Measurements from ENCODE around the gene PNMT. TPM values are rescaled to one million over a fixed set of nuclear protein-coding genes. Genes with fewer than 3 reads are reported as not detected.

The PNMT gene, protein sequence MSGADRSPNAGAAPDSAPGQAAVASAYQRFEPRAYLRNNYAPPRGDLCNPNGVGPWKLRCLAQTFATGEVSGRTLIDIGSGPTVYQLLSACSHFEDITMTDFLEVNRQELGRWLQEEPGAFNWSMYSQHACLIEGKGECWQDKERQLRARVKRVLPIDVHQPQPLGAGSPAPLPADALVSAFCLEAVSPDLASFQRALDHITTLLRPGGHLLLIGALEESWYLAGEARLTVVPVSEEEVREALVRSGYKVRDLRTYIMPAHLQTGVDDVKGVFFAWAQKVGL
- total RNA-seq (not detected in 2 replicates), polyA plus RNA-seq (not detected in 2 replicates), polyA minus RNA-seq (ENCODE audit: low replicate concordance) (not detected in 2 replicates)
- not detected in 2 replicates for polyA plus RNA-seq (2012)

DNA sequence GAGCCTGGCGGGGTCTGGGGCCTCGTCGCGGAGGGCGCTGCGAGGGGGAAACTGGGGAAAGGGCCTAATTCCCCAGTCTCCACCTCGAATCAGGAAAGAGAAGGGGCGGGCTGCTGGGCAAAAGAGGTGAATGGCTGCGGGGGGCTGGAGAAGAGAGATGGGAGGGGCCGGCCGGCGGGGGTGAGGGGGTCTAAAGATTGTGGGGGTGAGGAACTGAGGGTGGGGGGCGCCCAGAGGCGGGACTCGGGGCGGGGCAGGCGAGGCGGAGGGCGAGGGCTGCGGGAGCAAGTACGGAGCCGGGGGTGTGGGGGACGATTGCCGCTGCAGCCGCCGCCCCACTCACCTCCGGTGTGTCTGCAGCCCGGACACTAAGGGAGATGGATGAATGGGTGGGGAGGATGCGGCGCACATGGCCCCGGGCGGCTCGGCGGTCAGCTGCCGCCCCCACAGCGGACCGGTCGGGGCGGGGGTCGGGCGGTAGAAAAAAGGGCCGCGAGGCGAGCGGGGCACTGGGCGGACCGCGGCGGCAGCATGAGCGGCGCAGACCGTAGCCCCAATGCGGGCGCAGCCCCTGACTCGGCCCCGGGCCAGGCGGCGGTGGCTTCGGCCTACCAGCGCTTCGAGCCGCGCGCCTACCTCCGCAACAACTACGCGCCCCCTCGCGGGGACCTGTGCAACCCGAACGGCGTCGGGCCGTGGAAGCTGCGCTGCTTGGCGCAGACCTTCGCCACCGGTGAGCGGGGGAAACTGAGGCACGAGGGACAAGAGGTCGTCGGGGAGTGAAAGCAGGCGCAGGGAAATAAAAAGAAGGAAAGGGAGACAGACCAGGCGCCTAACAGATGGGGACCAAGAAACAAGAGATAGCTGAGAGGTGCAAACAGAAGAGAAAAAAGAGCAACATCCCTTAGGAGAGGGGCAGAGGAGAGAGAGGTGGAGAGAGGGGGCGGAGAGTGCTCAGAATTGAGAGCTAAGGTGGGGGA, at the start of gene PNMT:
Gene PNMT (plus strand): TSS at position 509 of the 980 bp plus-strand sequence. CDS start 23 bp downstream, at position 532.
- H2AFZ ChIP-seq (ENCODE audit: low read length), result no peak within 1 kb of the TSS
- H3K27ac ChIP-seq (ENCODE audit: insufficient read depth, low read length), result no peak within 1 kb of the TSS
- H3K9ac ChIP-seq (ENCODE audit: insufficient read depth, low read length), result no peak within 1 kb of the TSS
- H4K20me1 ChIP-seq (ENCODE audit: control insufficient read depth, extremely low read depth, insufficient read depth, low read length), result no peaks in the 10 kb centered on the region
- H3K4me2 ChIP-seq (ENCODE audit: extremely low read depth, insufficient read depth, low read length), result peak within 1 kb of the TSS; percentile 64
- H3K27me3 ChIP-seq (ENCODE audit: control insufficient read depth, insufficient read depth, low read length), result peaks cover 38% of the 10 kb centered on the region
- DNase-seq (ENCODE audit: low read depth in 2 of 2), result peak; percentile 52 to 53
- H3K4me3 ChIP-seq (replicated peaks in 1 of 4; ENCODE audit: control extremely low read depth in 1 of 4, insufficient read depth in 1 of 4, low read depth in 3 of 4, low read length in 4 of 4), result peak within 1 kb of the TSS in 1 of 4 experiments; percentile 27
- no peaks in the 10 kb centered on the region for H3K9me3 ChIP-seq (ENCODE audit: control insufficient read depth, insufficient read depth, low read depth, low read length)
- no peaks in the 10 kb centered on the region for H3K36me3 ChIP-seq (ENCODE audit: control insufficient read depth, insufficient read depth, low read length)
- H3K4me1 ChIP-seq (ENCODE audit: control insufficient read depth, extremely low read depth, insufficient read depth, low read length), result peaks cover 2% of the 10 kb centered on the region
- no peaks in the 10 kb centered on the region for H3K79me2 ChIP-seq (ENCODE audit: control insufficient read depth, insufficient read depth, low read length)
- peak; percentile 80 for TF ChIP-seq EZH2 (IDR thresholded peaks at IDR 0.05; ENCODE audit: low read length, missing control alignments)
- TF ChIP-seq, protein P1, sequence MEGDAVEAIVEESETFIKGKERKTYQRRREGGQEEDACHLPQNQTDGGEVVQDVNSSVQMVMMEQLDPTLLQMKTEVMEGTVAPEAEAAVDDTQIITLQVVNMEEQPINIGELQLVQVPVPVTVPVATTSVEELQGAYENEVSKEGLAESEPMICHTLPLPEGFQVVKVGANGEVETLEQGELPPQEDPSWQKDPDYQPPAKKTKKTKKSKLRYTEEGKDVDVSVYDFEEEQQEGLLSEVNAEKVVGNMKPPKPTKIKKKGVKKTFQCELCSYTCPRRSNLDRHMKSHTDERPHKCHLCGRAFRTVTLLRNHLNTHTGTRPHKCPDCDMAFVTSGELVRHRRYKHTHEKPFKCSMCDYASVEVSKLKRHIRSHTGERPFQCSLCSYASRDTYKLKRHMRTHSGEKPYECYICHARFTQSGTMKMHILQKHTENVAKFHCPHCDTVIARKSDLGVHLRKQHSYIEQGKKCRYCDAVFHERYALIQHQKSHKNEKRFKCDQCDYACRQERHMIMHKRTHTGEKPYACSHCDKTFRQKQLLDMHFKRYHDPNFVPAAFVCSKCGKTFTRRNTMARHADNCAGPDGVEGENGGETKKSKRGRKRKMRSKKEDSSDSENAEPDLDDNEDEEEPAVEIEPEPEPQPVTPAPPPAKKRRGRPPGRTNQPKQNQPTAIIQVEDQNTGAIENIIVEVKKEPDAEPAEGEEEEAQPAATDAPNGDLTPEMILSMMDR (conservative IDR thresholded peaks at IDR 0.05 in 1 of 2, IDR thresholded peaks at IDR 0.05 in 1 of 2; ENCODE audit: low read depth in 1 of 2, low read length in 2 of 2), result peak; percentile 47 to 53

DNA sequence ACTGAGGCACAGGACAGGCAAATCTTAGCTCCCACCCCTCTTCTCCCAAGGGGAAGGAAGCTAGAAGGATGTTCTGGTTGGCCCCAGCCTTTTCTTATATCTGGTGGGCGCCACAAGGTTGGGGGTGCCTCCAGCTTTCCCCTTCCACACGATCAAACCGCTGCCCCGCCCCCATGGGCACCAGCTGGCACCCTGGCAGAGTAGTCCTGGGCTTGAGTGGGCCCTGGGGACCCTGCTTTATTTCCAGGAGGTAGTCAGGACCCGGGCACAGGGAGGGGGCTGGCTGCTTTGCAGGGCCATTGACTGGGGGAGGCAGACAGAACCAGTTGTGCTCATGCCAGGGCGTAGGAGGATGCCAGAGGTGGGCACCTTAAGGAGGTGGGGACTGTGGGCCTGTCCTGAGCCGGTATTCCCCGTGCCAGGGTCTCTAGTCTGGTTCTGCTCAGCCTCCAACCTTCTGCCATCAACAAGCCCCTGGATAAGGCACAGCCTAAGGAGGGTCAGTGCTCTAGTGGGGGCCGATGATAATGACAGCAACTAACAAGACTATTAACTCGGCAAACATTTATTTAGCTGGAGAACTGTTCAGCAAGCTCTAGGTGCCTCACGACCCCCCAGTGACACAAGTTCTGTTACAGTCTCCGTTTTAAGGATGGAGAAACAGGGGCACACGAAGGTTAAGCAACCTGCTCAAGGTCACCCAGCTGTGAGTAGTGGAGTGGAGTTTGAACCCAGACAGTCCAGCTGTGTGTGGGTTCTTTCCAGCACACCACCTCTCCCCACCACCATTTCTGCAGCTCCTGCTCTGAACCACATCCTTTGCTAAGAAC, 49.1 kb upstream of the PNMT start:
- no peak overlapping the region for H3K9ac ChIP-seq (ENCODE audit: insufficient read depth, low read length)
- H3K4me3 ChIP-seq (replicated peaks in 1 of 4; ENCODE audit: control extremely low read depth in 1 of 4, insufficient read depth in 1 of 4, low read depth in 3 of 4, low read length in 4 of 4), result no peak overlapping the region
- no peak for DNase-seq (ENCODE audit: low read depth in 2 of 2)
- no peaks in the 10 kb centered on the region for H3K9me3 ChIP-seq (ENCODE audit: control insufficient read depth, insufficient read depth, low read depth, low read length)
- no peaks in the 10 kb centered on the region for H4K20me1 ChIP-seq (ENCODE audit: control insufficient read depth, extremely low read depth, insufficient read depth, low read length)
- H3K79me2 ChIP-seq (ENCODE audit: control insufficient read depth, insufficient read depth, low read length), result no peaks in the 10 kb centered on the region
- no peaks in the 10 kb centered on the region for H3K4me1 ChIP-seq (ENCODE audit: control insufficient read depth, extremely low read depth, insufficient read depth, low read length)
- no peak overlapping the region for H2AFZ ChIP-seq (ENCODE audit: low read length)
- peak overlapping the region; percentile 87 for H3K4me2 ChIP-seq (ENCODE audit: extremely low read depth, insufficient read depth, low read length)
- no peak overlapping the region for H3K27ac ChIP-seq (ENCODE audit: insufficient read depth, low read length)
- H3K36me3 ChIP-seq (ENCODE audit: control insufficient read depth, insufficient read depth, low read length), result no peaks in the 10 kb centered on the region
- peaks cover 25% of the 10 kb centered on the region for H3K27me3 ChIP-seq (ENCODE audit: control insufficient read depth, insufficient read depth, low read length)
- no peak for TF ChIP-seq EZH2 (IDR thresholded peaks at IDR 0.05; ENCODE audit: low read length, missing control alignments)
- TF ChIP-seq, protein P1 (conservative IDR thresholded peaks at IDR 0.05 in 1 of 2, IDR thresholded peaks at IDR 0.05 in 1 of 2; ENCODE audit: low read depth in 1 of 2, low read length in 2 of 2), result no peak
